ENCODE results near the gene DOCK4. TPM values are rescaled to one million over a fixed set of nuclear protein-coding genes. Genes with fewer than 3 reads are reported as not detected.

The DOCK4 gene
- total RNA-seq, 1 donor from 2014 or later = 13.9 TPM

DNA sequence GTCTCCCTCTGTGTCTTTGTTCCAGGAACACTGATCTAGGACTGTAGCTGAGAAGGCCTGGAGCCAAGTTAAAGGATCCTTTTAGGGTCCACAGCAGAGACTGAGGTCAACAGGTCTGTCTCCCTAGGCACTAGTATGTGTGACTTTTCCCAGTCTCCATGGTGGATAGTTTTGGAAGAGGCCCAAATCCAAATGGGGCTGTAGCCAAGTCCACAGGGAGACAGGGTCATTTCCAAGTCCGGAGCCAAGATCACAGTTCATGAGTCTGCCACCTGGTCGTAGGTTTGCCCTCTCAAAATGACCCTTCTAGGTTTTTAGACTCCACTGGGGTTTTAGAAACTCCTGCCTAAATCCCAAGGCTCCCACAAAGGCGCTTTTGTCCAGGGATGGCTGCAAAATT is 17.1 kb upstream of the DOCK4 start:
- intact Hi-C loops (cut with micrococcal nuclease) = no loop called here
- ATAC-seq = peak; percentile 77

GRCh38 chr7:112220877-112221434 is 14.8 kb upstream of the DOCK4 start:
- DNase-seq (no peak), ATAC-seq (no peak)
- intact Hi-C loops (cut with micrococcal nuclease) = no loop called here

More for the DNA sequence above, 17.1 kb upstream of the DOCK4 start:
- DNase-seq = no peak

DNA sequence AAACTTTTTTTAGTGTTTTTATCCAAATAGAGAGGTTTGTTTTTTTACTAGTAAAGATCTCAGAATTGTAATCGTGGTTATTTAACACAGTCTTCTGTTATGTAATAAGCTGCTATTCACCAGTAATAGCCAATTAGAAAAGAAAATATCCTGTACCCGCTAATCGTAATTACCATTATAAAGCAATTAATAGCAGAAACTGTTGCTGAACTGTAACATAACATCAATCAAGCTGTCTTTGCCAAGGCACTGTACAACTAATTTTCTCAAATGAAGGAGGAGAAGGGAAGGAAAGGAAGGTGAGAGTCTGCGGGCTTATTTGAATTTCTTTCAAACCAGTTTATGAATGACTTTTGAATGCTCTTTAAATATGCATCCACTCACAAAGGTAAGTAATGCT is 9.6 kb upstream of the DOCK4 start:
- ATAC-seq = no peak
- intact Hi-C loops (cut with micrococcal nuclease) = no loop called here
- no peak for DNase-seq

DNA sequence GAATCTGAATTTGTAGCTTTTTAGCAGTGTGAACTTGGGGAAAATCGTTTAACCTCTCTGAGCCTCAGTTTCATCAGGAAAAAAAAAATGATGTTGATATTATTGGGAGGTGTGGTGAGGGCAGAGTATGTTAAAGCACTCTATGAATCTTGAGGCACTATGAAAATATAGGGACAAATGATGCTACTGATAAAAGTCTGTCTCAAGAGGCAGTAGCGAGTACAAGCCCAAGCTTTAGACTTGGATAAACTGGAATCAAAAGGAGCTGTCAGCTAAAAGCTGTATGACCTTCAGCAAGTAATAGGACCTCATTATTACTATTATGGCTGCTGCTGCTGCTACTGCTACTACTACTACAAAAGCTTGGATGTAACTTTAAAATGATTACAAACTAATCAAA is 8.7 kb upstream of the DOCK4 start:
- intact Hi-C loops (cut with micrococcal nuclease) = no loop called here
- no peak for DNase-seq
- no peak for ATAC-seq

DNA sequence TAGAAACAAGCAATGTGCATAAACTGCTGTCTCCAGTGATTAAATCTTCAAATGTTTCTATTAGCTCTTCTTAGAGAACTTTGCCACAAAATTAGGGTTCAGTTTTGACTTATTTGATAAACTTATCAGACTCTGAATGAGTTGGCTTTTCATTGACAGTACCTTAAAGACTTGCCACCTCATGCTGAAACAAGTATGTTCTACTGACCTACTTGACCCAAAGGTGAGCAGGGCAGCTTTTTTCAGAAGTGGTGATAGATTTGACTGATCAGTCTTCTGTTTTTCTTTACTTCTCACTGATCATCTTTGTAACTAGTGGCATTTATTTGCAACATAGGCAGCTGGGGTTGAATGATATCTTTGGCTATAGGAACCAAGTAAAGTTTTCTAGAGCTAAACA is 8.1 kb upstream of the DOCK4 start:
- no peak for ATAC-seq
- intact Hi-C loops (cut with micrococcal nuclease) = no loop called here
- no peak for DNase-seq

GRCh38 chr7:112213735-112214134 is 7.5 kb upstream of the DOCK4 start:
- no peak for DNase-seq
- no peak for ATAC-seq
- intact Hi-C loops (cut with micrococcal nuclease) = no loop called here

GRCh38 chr7:112212571-112212970 is 6.4 kb upstream of the DOCK4 start:
- ATAC-seq (peak; percentile 29), DNase-seq (no peak)
- intact Hi-C loops (cut with micrococcal nuclease) = no loop called here

GRCh38 chr7:112211348-112211907 is 5.2 kb upstream of the DOCK4 start:
- peak; percentile 47 for ATAC-seq
- intact Hi-C loops (cut with micrococcal nuclease) = no loop called here
- DNase-seq = no peak

- DNase-seq (no peak), ATAC-seq (no peak)
- intact Hi-C loops (cut with micrococcal nuclease) = no loop called here
These were observed 1.6 kb upstream of the DOCK4 start for GRCh38 chr7:112207765-112208164.

DNA sequence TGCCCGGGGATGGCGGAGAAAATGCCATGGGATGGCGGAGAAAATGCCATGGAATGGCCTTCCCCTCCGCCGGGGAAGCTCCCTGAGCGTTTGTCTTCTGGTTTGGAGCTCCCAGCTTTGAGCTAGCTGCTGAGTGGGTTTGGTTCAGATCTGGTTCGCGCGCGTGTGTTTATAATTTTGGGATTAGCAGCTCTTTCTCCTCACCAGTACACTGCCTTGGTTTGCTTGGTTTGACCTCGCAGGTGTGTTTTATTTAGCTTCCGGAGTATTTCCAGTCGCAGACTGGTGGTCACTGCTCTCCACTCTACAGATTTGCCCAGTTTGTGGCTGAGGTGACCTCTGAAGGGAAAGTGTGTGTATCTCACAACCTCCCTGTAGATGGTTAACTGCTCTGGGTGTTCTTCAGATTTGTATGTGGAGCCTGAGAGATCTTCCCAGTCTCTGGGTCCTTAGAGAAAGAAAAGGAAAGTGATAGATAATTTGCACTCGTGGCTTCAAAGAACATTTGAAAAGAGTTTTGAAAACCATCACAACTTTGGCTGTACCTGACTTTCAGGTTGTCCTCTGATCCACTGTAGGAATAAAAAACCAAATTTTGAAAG is 893 bp upstream of the DOCK4 start:
- ATAC-seq (no peak), DNase-seq (no peak)
- intact Hi-C loops (cut with micrococcal nuclease) = no loop called here

- ATAC-seq (peak; percentile 65), DNase-seq (peak; percentile 82)
- intact Hi-C loops (cut with micrococcal nuclease) = no loop called here
These were observed 609 bp downstream of the DOCK4 start for GRCh38 chr7:112205343-112206237.

DNA sequence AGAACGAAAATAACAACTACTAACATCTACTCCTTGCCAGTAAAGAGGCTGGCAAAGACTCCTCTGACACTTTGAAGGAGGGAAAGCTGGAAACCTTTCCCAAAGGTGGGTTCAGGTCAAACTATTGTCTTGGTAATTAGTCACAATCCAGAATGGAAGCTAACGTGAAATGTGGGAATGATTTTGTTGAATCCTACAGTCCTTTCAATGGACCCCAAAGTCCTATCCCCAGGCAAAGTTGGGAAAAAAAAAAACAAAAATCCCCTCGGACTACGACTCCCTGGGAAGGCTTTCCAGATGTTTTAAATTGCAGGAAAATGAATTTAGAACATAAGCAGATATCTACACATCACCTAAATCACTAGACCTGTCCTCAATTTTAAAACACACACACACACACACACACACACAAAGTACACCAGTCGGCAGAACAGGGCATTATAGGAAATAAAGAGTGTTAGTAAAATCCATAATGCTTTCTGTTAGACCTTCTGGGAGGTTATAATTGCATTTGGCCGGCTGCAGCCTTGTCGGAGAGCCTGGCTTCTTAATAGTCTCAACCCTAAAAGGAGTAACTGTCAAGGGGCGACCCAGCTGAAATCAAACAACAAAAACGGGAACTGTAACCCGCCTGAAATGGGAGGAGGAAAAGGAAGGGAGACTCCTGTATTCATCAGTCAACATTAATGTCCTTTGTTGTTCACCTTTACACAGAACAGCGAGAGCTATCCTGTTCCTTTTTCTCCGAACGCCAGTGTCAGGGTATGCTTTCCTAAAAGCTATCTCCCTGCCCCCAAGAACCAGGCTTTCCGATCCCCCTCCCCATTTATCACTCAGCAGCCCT is 1.5 kb downstream of the DOCK4 start:
- intact Hi-C loops (cut with micrococcal nuclease) = no loop called here
- DNase-seq (no peak), ATAC-seq (peak; percentile 0)

GRCh38 chr7:112203365-112203739 is 2.8 kb downstream of the DOCK4 start:
- no peak for ATAC-seq
- no peak for DNase-seq
- intact Hi-C loops (cut with micrococcal nuclease) = no loop called here

DNA sequence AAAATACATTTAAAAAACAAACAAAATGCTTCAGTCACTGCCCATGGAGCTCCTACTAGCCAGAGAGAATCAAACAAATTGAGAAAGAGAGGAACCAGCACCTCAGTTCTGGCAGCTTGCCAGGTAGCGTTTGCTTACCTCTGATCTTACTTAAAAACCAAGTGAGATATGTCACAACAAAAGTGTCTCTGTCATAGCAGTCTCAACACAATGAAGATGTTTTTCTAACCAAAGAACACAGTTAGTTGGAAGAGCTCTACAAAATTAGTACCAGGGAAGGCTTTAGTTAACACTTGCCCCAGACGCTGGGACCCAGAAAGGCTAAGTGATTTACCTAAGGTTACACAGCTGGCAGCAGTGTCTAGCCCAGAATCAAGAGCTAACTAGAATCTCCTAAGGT is 3.4 kb downstream of the DOCK4 start:
- intact Hi-C loops (cut with micrococcal nuclease) = no loop called here
- no peak for ATAC-seq

GRCh38 chr7:112201839-112202238 is 4.4 kb downstream of the DOCK4 start:
- ATAC-seq (no peak), DNase-seq (no peak)
- intact Hi-C loops (cut with micrococcal nuclease) = no loop called here

More for the DNA sequence above, 3.4 kb downstream of the DOCK4 start:
- DNase-seq = peak; percentile 37

DNA sequence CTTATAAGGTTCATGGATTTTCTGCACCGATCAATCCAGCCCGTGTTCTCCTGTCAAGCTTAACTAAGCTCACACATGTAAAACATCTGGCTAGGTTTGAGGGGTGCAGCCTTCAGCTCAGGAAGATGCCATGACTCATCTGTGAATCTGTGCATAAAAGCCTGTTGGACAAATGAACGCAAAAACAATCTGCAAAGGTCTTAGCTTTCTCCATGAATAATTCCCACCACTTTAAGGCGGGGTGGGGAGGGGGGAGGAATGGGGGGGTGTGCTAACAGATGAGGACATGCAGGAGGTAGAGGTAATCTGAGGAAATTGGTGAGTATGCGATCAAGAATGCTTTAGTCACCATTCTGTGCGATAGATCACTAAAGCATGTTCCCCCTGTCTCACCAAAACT is 4.8 kb downstream of the DOCK4 start:
- intact Hi-C loops (cut with micrococcal nuclease) = no loop called here
- no peak for DNase-seq
- no peak for ATAC-seq

GRCh38 chr7:112199672-112200071 is 6.5 kb downstream of the DOCK4 start:
- intact Hi-C loops (cut with micrococcal nuclease) = no loop called here
- DNase-seq (no peak), ATAC-seq (no peak)

GRCh38 chr7:112199035-112199655 is 7.1 kb downstream of the DOCK4 start:
- ATAC-seq = no peak
- no peak for DNase-seq
- intact Hi-C loops (cut with micrococcal nuclease) = no loop called here

GRCh38 chr7:112197322-112197721 is 8.9 kb downstream of the DOCK4 start:
- ATAC-seq (no peak), DNase-seq (no peak)
- intact Hi-C loops (cut with micrococcal nuclease) = no loop called here
